NT2/D1 (cell line): ENCODE measurements around the gene P3H3.
"Not testable (repeated sequence)": the region's sequence is repeated elsewhere in the genome, so short reads cannot be mapped to it uniquely, and the experiment has no call there.

Experiments used
- SUZ12 ChIP-seq: IDR thresholded peaks from 2 replicates; pipeline ENCODE4 v1.6.1; 2011; ENCODE audit not compliant: insufficient read length, insufficient read depth; ENCODE audit errors: extremely low read depth
- YY1 ChIP-seq: IDR thresholded peaks from 2 replicates; pipeline ENCODE4 v1.6.1; 2011; ENCODE audit not compliant: insufficient read length, insufficient read depth
- ZNF274 ChIP-seq: IDR thresholded peaks from 2 replicates; pipeline ENCODE4 v1.6.1; 2011; ENCODE audit warnings: mild to moderate bottlenecking, low read depth, low read length

DNA sequence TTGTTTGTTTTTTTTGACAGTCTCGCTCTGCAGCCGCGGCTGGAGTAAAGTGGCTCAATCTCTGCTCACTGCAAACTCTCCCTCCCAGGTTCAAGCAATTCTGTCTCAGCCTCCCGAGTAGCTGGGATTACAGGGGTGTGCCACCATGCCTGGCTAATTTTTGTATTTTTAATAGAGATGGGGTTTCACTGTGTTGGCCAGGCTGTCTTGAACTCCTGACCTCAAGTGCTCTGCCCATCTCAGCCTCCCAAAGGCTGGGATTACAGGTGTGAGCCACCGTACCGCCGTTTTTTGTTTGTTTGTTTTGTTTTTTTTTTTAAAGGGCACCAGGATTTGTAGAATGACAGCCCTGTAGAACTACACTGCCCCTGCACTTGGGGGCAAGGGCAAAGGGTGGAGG, 60.6 kb downstream of the P3H3 start:
- TF ChIP-seq SUZ12, ZNF274, YY1: not testable (repeated sequence)
